ENCODE measurements around the gene E2F3.
"Not testable (repeated sequence)": the region's sequence is repeated elsewhere in the genome, so short reads cannot be mapped to it uniquely, and the experiment has no call there.

Gene E2F3

DNA sequence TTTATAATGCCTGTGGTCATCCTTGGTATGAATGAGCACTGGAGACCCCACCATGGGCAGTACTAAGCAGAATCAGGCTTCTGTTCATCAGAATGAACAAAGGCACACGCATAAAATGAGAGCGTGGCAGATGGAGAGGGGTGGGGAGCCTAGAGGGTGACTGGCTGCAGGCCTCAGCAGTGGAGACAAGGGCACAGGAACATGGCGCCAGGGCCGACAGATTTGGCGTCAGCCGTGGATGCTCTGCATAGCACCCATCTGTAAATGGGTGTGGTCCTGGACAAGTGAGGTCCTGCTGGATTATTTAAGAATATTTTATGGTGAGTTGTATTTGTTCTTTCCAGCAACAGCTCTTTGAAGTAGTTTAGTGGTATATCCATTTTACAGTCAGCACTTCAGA, 33.1 kb downstream of the E2F3 start:
- DNase-seq, result no peak

DNA sequence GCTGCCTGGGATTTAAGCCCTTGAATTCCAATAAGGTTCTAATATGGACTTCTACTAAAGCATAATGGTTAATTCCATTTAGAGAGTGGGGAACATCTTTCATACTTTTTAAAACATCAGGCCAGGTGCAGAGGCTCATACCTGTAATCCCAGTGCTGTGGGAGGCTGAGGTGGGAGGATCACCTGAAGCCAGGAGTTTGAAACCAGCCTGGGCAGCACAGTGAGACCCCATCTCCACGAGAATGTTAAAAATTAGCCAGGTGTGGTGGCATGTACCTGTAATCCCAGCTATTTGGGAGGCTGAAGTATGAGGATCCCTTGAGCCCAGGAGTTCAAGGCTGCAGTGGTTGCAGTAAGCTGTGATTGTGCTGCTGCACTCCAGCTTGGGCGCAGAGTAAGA, 35.0 kb downstream of the E2F3 start:
- no peak for DNase-seq

GRCh38 chr6:20437639-20438038, 36.0 kb downstream of the E2F3 start:
- no peak for DNase-seq

DNA sequence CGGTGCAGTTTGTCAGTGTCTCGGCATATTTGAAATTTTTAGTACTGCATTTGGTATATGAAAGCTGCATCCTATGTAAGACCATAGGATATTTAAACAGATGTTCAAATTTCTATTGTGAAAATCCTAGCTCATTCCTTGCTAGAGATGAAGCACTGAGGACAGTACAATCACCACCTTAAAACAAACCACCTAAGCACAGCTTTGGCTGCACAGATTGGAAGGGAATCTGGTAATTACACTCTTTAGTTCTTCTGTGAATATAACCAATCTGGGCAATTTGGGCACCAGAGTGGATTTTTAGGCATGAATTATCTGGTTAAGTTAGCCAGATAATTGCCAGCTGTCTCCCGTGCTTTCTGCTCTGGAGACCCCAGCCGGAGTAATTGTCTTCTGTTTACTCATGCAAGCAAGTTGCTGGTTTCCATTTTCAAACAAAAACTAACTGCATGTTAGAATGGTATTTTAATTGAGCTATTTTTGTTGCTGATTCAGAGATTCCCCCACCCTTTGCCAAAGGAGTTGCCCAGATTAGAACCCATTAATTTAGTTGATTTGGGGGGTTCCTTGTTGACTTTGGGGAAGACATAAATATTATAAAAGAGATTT, 36.9 kb downstream of the E2F3 start:
- DNase-seq, result no peak

- DNase-seq, result no peak
These were observed 37.9 kb downstream of the E2F3 start for GRCh38 chr6:20439558-20439957.

GRCh38 chr6:20440296-20440695, 38.6 kb downstream of the E2F3 start:
- DNase-seq, result no peak

GRCh38 chr6:20441236-20441635, 39.6 kb downstream of the E2F3 start:
- DNase-seq, result no peak

- DNase-seq, result no peak
These were observed 40.2 kb downstream of the E2F3 start for GRCh38 chr6:20441921-20442320.

DNA sequence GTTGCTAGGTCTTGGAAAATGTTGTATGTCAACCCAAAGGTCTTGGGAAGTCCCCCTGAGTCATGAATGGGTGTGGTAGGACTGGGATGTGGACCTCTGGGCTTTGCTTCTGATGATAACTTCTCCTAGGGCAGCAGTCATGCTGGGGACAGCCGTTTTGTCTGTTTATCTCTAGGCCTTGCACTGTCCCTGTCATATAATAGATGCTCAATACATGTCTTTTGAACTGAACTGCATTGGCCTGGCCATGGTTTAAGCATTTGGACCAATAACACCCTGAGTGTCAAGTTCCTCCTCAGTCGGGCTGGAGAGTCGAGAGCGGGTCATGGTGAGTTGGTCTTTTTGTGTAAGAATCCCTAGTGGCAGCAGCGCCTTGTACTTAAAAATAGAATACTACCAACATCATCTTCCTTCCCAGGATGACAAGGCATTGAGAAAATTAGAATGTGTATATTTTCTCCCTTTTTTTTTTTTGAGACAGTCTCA, 43.1 kb downstream of the E2F3 start:
- DNase-seq, result peak; percentile 41

DNA sequence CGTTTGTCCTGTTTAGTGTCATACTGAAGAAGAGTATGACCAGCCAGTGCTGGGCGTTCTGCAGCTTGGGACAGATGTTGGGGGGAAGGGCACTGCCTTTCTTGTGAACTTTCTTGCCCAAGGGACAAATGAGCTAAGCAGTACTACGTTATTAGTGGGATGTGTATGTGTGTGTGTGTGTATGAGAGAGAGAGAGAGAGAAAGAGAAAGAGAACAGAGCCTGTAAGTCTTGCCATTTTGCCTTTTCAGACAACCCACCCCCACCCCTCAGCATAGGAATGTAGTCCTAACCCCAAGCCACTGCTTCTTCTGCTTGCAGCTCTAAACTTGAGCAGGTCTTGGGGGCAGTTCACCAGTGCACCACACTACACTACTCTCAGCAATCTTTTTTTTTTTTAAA, 45.5 kb downstream of the E2F3 start:
- no peak for DNase-seq

- DNase-seq, result no peak
These were observed 46.0 kb downstream of the E2F3 start for GRCh38 chr6:20447581-20448132.

DNA sequence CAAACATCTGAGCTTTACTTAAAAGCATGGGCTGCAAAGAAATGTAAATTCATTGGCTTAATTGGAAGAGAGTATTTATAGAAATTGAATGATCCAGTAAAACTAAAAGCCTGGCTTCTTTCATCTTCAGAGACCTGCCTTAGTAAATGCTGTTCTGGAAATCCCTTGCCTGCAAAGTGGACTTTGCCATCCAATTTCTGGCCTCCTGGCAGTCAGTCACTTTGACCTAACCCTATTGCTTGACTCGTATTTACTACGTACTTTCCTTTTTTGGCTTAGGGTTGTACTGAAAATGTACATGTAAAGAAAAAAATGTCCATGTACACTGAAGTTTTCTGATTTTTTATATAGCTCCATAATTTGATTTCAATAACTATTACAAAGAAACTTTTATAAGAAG, 47.1 kb downstream of the E2F3 start:
- no peak for DNase-seq

DNA sequence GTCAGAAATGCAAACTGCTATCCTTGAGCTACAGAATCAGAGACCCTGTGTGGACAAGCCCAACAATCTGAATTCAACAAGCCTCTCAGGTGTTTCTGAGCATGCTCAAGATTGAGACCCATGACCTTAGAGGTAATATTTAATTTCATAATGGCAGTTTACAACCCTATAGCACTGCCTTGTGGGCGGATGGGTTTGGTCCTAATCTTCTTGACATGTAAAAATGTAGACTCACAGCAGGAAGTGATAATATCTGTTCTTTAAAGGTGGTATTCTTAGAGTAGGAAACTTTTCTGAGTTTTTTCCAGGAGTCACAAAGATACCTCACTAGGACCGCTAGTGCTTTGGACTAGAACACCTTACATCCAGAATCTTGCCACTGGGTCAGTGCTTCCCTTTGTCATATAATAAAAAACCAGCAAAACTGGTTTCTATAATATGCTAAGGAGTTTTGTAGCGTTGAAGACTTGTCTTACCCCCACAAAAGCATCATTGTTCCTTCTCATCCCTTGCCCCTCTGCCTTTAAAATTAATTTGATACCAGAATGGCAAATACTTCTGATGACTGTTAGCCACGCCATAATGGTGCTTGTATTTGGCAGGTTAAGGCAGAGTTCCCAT, 52.6 kb downstream of the E2F3 start:
- DNase-seq, result no peak

DNA sequence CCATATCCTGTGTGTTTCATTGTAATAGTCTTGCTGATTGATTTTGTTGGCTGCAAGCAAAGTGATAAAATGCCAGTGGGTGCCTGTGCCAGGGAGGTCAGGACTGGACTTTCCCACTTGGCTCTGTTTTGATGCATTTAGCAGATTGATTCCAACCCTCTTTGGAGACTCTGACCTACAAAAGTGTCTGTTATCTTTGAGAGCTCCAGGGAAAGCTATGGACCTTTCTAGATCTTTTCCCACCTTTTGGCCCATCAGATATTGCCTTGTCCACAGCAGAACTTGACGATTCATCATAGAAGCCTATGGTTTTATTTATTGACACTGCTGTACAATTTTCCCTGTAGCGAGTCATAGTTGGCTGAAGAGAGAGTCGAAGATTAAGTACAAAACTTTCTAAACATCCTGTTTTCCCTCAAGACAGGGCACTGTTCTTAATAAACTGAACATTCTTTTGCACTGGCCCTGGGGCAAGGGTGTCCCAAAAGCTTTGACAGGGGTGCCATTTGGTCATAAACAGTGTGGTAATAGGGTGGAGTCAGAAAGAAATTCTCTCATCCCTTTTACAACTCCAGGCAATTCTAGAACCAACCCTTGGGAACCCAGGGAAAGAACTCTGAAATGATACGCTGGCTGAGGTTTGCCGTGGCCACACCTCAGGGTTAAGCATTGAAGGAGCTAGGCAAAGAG, 53.7 kb downstream of the E2F3 start:
- DNase-seq, result no peak

DNA sequence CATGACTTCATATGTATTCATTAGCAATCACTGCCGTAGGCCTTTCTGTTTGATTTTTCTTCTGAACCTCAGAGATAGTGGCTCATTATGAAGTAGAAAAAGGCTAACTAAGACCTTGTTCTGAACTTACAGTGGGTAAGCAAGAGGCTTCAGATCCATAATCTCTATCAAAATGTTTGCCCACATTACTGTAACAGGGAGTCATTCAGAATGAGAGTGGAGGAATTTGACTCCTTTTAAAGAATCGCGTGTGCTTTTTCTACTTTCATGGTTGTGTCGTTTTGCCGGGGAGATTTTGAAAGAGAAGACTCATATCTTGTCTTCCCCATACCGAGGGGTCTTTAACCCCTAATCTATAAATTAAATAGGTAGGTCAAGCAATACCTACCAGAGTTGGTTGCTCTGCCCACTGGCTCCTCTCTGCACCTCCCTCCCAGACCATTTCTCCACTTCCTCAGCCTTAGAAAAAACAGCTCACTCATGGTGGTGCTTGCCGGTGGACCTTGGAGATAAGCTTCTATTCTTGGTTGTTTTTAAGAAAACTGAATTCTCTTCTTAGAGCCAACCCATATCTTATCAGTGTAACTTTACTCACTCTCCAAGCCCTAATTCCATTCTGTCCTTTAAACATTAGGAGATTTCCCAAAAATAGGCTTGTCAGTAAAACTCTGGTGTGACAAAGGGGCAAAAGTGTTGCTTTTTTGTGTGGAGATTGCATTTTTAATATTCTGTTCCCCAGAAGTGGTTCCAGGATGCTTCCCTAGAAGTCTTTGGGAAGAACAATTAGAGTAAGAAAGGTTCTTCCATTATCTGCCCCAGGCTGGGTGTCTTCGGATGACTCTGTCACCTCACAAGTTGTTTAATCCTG, 56.6 kb downstream of the E2F3 start:
- DNase-seq, result no peak

GRCh38 chr6:20459682-20460081, 58.0 kb downstream of the E2F3 start:
- DNase-seq, result no peak

DNA sequence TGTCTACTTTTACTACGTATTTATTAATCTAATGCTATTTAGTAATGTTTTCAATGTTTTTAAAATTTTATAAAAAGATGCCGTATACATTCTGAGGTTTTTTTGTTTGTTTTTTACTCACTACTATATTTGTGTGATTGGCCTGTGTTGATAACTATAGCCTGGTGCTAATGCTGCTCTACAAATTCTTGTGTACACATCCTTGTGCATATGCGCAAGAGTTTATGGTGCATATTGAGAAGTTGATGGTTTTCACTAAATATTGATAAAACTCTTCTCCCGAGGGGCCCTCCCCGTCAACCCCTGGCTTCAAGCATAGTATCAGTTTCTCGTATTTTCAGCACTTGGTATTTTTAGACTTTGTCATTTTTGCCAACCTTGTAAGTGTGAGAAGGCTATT, 59.9 kb downstream of the E2F3 start:
- DNase-seq, result no peak

DNA sequence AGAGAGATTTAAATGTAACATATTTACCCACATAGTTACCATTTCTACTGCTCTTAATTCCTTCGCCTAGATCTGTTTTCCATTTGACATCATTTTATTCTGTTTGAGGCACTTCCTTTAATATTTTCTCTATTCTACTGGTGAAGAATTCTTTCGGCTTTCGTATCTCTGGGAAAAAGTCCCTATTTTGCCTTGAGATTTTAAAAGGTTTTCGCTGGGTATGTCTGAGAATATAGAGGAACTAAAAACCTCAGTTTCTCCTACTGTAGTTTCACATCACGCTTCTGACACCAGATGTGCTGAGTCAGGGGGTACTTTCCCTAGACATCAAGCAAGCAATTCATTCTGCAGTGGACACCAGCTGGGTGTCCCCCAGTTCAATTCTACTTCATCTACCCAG, 61.7 kb downstream of the E2F3 start:
- no peak for DNase-seq

GRCh38 chr6:20464041-20464440, 62.4 kb downstream of the E2F3 start:
- no peak for DNase-seq

DNA sequence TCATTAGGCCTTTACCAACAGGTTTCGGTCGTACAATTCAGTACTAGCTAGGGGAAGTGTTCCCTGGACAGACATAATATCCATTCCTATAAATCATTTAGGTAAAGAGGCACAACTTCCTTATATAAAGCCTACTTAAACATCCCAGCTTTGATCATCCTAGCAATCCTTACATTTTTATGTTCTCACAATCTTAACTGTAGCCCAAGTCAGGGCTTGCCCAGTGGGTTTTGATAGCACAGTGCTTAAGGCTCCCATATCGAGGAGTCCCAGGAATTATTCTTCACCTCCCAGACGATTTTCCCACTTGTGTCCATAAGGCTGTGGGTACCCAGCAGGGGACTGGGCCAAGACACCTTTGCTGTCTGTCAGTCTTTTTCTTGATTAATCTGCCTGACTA, 63.2 kb downstream of the E2F3 start:
- no peak for DNase-seq

DNA sequence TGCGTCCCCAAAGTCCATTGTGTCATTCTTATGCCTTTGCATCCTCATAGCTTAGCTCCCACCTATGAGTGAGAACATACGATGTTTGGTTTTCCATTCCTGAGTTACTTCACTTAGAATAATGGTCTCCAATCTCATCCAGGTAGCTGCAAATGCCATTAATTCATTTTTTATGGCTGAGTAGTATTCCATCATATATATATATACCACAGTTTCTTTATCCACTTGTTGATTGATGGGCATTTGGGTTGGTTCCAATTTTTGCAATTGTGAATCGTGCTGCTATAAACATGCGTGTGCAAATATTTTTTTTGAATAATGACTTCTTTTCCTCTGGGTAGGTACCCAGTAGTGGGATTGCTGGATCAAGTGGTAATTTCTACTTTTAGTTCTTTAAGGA, 63.9 kb downstream of the E2F3 start:
- DNase-seq, result not testable (repeated sequence)

- DNase-seq, result no peak
These were observed 65.8 kb downstream of the E2F3 start for GRCh38 chr6:20467437-20467836.

DNA sequence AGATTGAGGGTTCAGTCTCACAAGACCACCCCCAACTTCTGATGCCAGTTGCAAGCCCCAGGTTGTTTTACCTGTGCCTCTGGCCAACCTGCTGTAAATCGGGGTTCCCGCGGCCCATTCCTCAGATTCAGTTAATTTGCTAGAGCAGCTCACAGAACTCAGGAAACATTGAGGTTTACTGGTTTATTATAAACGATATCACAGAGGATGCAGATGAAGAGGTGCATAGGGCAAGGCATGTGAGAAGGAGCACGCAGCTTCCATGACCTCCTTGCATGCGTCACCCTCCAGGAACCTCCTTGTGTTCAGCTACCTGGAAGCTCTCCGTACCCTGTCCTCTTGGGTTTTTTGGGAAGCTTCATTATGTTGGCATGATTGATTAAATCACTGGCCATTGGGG, 66.5 kb downstream of the E2F3 start:
- no peak for DNase-seq
